B cell (primary cell): Measurements from ENCODE around the gene RSU1. TPM values are rescaled to one million over a fixed set of nuclear protein-coding genes. Genes with fewer than 3 reads are reported as not detected.
"Not testable (repeated sequence)": the region's sequence is repeated elsewhere in the genome, so short reads cannot be mapped to it uniquely, and the experiment has no call there.

ENCODE experiments used
- ATAC-seq: fragments of 200-7000 bp; cut with Tn5 transposase; one replicate; pipeline ENCODE4 v1.10.0; 2021; ENCODE audit warnings: low read depth, mild to moderate bottlenecking, moderate number of reproducible peaks, moderate library complexity
- CTCF ChIA-PET: fragments of 350-600 bp; sonication (Branson Sonifier 250); formaldehyde crosslinking; loops from one replicate; lab custom pipeline; 2021; ENCODE audit warnings: antibody characterized with exemption, inconsistent platforms; lab: Charles Lee
- POLR2A ChIA-PET: fragments of 350-600 bp; sonication (Branson Sonifier 250); formaldehyde crosslinking; loops from one replicate; lab custom pipeline; 2021; ENCODE audit warnings: antibody characterized with exemption; lab: Charles Lee
- DNase-seq: peaks from one replicate; pipeline ENCODE4 v3.0.0; 2013
- H2AFZ ChIP-seq: 2 replicates; pipeline ENCODE4 v1.6.1; 2012; ENCODE audit warnings: mild to moderate bottlenecking, low read depth, low read length; ENCODE audit not compliant: insufficient read depth, poor library complexity, severe bottlenecking
- H3K27ac ChIP-seq, 2 donors: 1 replicate in 1 of 2; 2 replicates in 1 of 2; pipeline ENCODE4 v1.5.1; 2012 to 2013; ENCODE audit warnings: low read length in 2 of 2, mild to moderate bottlenecking in 2 of 2, moderate library complexity in 1 of 2
- H3K27me3 ChIP-seq, 4 experiments: fragments of 200-600 bp in 1 of 4; sonication (generic) in 1 of 4; replicated peaks in 1 of 4; 1 replicate in 2 of 4; 2 replicates in 2 of 4; pipeline versions ENCODE4 v1.6.1 to v1.7.0; 2013 to 2016; ENCODE audit warnings: low read length in 3 of 4, mild to moderate bottlenecking in 2 of 4, mixed read lengths in 1 of 4, moderate library complexity in 1 of 4; ENCODE audit not compliant: insufficient read depth in 4 of 4, control insufficient read depth in 3 of 4; ENCODE audit errors: control extremely low read depth in 1 of 4
- H3K36me3 ChIP-seq, 2 experiments: replicated peaks in 1 of 2; 1 replicate in 1 of 2; 2 replicates in 1 of 2; pipeline versions ENCODE4 v1.6.1 to v1.7.1; 2013; ENCODE audit warnings: low read length in 1 of 2; ENCODE audit not compliant: insufficient read depth in 2 of 2, control insufficient read depth in 1 of 2; ENCODE audit errors: control extremely low read depth in 1 of 2, extremely low read depth in 1 of 2
- H3K4me1 ChIP-seq, 2 donors: fragments of 200-600 bp in 1 of 2; sonication (generic) in 1 of 2; 1 replicate in 1 of 2; 2 replicates in 1 of 2; pipeline versions ENCODE4 v1.5.1 to v1.6.1; 2013 to 2017; ENCODE audit warnings: low read length in 2 of 2; ENCODE audit not compliant: control insufficient read depth in 2 of 2, insufficient read depth in 2 of 2
- H3K4me2 ChIP-seq: replicated peaks from 2 replicates; pipeline ENCODE3; 2012; ENCODE audit warnings: mild to moderate bottlenecking, low read depth, low read length; ENCODE audit not compliant: poor library complexity, severe bottlenecking
- H3K4me3 ChIP-seq, 5 experiments: fragments of 200-600 bp in 1 of 5; sonication (generic) in 1 of 5; 1 replicate in 3 of 5; 2 replicates in 2 of 5; pipeline versions ENCODE4 v1.5.1 to v1.7.0; 2011 to 2016; ENCODE audit warnings: low read length in 4 of 5, mild to moderate bottlenecking in 4 of 5, low read depth in 2 of 5, control low read depth in 1 of 5, moderate library complexity in 1 of 5; ENCODE audit not compliant: insufficient read depth in 1 of 5; ENCODE audit errors: control extremely low read depth in 1 of 5, extremely low read depth in 1 of 5
- H3K79me2 ChIP-seq: fragments of 200-600 bp; sonication (generic); one replicate; pipeline ENCODE4 v1.6.0; 2016; ENCODE audit warnings: low read length; ENCODE audit not compliant: control insufficient read depth, insufficient read depth
- H3K9ac ChIP-seq: fragments of 200-600 bp; sonication (generic); 2 replicates; pipeline ENCODE4 v1.6.1; 2017; ENCODE audit warnings: mild to moderate bottlenecking, low read length, moderate library complexity
- H3K9me3 ChIP-seq, 3 donors: one replicate each; pipeline versions ENCODE4 v1.6.1 to v1.7.1; 2013; ENCODE audit warnings: low read length in 2 of 3; ENCODE audit not compliant: control insufficient read depth in 2 of 3, insufficient read depth in 1 of 3; ENCODE audit errors: control extremely low read depth in 1 of 3
- H4K20me1 ChIP-seq: 2 replicates; pipeline ENCODE4 v1.6.0; 2012; ENCODE audit warnings: mild to moderate bottlenecking, low read length; ENCODE audit not compliant: insufficient read depth, control insufficient read depth, poor library complexity, severe bottlenecking
- H3K27ac Mint-ChIP-seq: one replicate; pipeline ENCODE4 v1.8.0; 2021; ENCODE audit warnings: mixed read lengths
- H3K27me3 Mint-ChIP-seq: one replicate; pipeline ENCODE4 v1.8.0; 2021; ENCODE audit warnings: mixed read lengths
- H3K4me1 Mint-ChIP-seq: one replicate; pipeline ENCODE4 v1.8.0; 2021; ENCODE audit warnings: mixed read lengths
- H3K4me3 Mint-ChIP-seq: one replicate; pipeline ENCODE4 v1.8.0; 2021; ENCODE audit warnings: mixed read lengths
- H3K9me3 Mint-ChIP-seq: one replicate; pipeline ENCODE4 v1.8.0; 2022; ENCODE audit warnings: mixed read lengths; ENCODE audit not compliant: insufficient read depth
- EZH2 ChIP-seq: IDR thresholded peaks from 2 replicates; pipeline ENCODE4 v1.6.1; 2012; ENCODE audit warnings: borderline replicate concordance, low read depth, mild to moderate bottlenecking, moderate library complexity, low read length; ENCODE audit not compliant: insufficient read depth, poor library complexity, severe bottlenecking
- WGBS: methylation state at CpG from one replicate; pipeline ENCODE4 v1.1.5; 2013; ENCODE audit warnings: missing lambda C conversion rate; ENCODE audit not compliant: insufficient coverage; 5-methylcytosine and 5-hydroxymethylcytosine counted together
- intact Hi-C: fragments of 100-400 bp; cut with micrococcal nuclease; formaldehyde crosslinking; loops from one replicate; pipeline ENCODE4 v1.10.0; 2022
- polyA plus RNA-seq: library from polyadenylated mRNA; depleted of rRNA; stranded (reverse); fragments of >200 nt; gene quantifications from 2 replicates; pipeline ENCODE4 v1.2.3, GENCODE V29; 2012
- total RNA-seq, 2 donors: library from RNA; stranded (reverse); fragments of 120-200 nt in 1 of 2; gene quantifications; 1 replicate in 1 of 2; 2 replicates in 1 of 2; pipeline versions ENCODE4 v1.2.3 to v1.2.4, GENCODE V29; 2013 to 2022
- TF ChIP-seq, protein P1 (sequence below): fragments of 200-600 bp; IDR thresholded peaks from one replicate; pipeline ENCODE4 v1.8.0; 2022; ENCODE audit warnings: antibody characterized with exemption, mild to moderate bottlenecking

Gene RSU1
- total and polyA plus RNA-seq, 2 donors (not counting 1 experiment from before 2014, with no cell fraction given) = 33.4 to 41.1 TPM

- Histone ChIP-seq H3K79me2 (peaks cover 6% of the 10 kb centered on the region), H3K27me3 (no peaks in the 10 kb centered on the region), H3K4me2 (no peak overlapping the region), H2AFZ (no peak overlapping the region), H3K4me3 (no peak overlapping the region), H3K4me1 (no peaks in the 10 kb centered on the region), H3K27ac (no peak overlapping the region), H4K20me1 (no peaks in the 10 kb centered on the region), H3K9me3 (no peaks in the 10 kb centered on the region), H3K36me3 (peaks cover 2 to 30% of the 10 kb centered on the region in 2 experiments), H3K9ac (no peak overlapping the region)
- Mint-ChIP-seq H3K27ac (no peak overlapping the region), H3K27me3 (no peaks in the 10 kb centered on the region), H3K4me3 (no peak overlapping the region), H3K9me3 (no peaks in the 10 kb centered on the region), H3K4me1 (no peaks in the 10 kb centered on the region)
- POLR2A ChIA-PET = no interaction called here
- no peak for DNase-seq
- intact Hi-C loops = no loop called here
- no peak for ATAC-seq
- TF ChIP-seq, protein P1, sequence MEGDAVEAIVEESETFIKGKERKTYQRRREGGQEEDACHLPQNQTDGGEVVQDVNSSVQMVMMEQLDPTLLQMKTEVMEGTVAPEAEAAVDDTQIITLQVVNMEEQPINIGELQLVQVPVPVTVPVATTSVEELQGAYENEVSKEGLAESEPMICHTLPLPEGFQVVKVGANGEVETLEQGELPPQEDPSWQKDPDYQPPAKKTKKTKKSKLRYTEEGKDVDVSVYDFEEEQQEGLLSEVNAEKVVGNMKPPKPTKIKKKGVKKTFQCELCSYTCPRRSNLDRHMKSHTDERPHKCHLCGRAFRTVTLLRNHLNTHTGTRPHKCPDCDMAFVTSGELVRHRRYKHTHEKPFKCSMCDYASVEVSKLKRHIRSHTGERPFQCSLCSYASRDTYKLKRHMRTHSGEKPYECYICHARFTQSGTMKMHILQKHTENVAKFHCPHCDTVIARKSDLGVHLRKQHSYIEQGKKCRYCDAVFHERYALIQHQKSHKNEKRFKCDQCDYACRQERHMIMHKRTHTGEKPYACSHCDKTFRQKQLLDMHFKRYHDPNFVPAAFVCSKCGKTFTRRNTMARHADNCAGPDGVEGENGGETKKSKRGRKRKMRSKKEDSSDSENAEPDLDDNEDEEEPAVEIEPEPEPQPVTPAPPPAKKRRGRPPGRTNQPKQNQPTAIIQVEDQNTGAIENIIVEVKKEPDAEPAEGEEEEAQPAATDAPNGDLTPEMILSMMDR = no peak
- no peak for TF ChIP-seq EZH2
- CTCF ChIA-PET = interaction anchor here (0.7 kb wide), 1 partner anchor 486 kb away, joined by 3 read pairs; no protein-coding TSS in a partner anchor
- WGBS = 98% methylated on average over 5 of the region's 12 CpGs
These were observed 60.5 kb downstream of the RSU1 start for GRCh38 chr10:16756561-16757221.

GRCh38 chr10:16754765-16755164, 62.5 kb downstream of the RSU1 start:
- Histone ChIP-seq H3K79me2 (peaks cover 6% of the 10 kb centered on the region), H3K9ac (no peak overlapping the region), H3K4me1 (no peaks in the 10 kb centered on the region), H3K4me2 (no peak overlapping the region), H3K27ac (no peak overlapping the region), H3K4me3 (no peak overlapping the region), H2AFZ (no peak overlapping the region), H4K20me1 (no peaks in the 10 kb centered on the region), H3K9me3 (no peaks in the 10 kb centered on the region), H3K36me3 (peaks cover 5 to 41% of the 10 kb centered on the region in 2 experiments), H3K27me3 (no peaks in the 10 kb centered on the region)
- ChIA-PET CTCF (no interaction called here), POLR2A (no interaction called here)
- WGBS = 100% methylated on average over 5 of the region's 6 CpGs
- Mint-ChIP-seq H3K4me3 (no peak overlapping the region), H3K9me3 (no peaks in the 10 kb centered on the region), H3K27me3 (no peaks in the 10 kb centered on the region), H3K27ac (no peak overlapping the region), H3K4me1 (no peaks in the 10 kb centered on the region)
- intact Hi-C loops = no loop called here
- DNase-seq (no peak), ATAC-seq (no peak)
- TF ChIP-seq EZH2 = no peak
- TF ChIP-seq, protein P1 = no peak

- H3K9me3 ChIP-seq, H3K79me2 ChIP-seq, H3K27me3 Mint-ChIP-seq, ATAC-seq, POLR2A ChIA-PET, H3K27ac ChIP-seq, CTCF ChIA-PET, H3K4me1 Mint-ChIP-seq, DNase-seq, H3K4me1 ChIP-seq, H3K27ac Mint-ChIP-seq, H3K4me3 ChIP-seq, H2AFZ ChIP-seq, H3K9ac ChIP-seq, H3K4me2 ChIP-seq, intact Hi-C loops, H3K9me3 Mint-ChIP-seq, H3K4me3 Mint-ChIP-seq, H4K20me1 ChIP-seq, H3K27me3 ChIP-seq: not testable (repeated sequence)
- WGBS = 100% methylated on average over 3 of the region's 6 CpGs
- peaks cover 8 to 42% of the 10 kb centered on the region in 2 experiments for H3K36me3 ChIP-seq
These were observed 64.4 kb downstream of the RSU1 start for GRCh38 chr10:16752849-16753248.
